Endothelial cell of hepatic sinusoid (primary cell): ENCODE data around the gene EGLN1.
"Not testable (repeated sequence)": the region's sequence is repeated elsewhere in the genome, so short reads cannot be mapped to it uniquely, and the experiment has no call there.

Experiments used
- in situ Hi-C: cut with HindIII; loops from 2 replicates; pipeline ENCODE4 v1.10.0; 2017; ENCODE audit warnings: low sequenced_read_pairs

Gene EGLN1

DNA sequence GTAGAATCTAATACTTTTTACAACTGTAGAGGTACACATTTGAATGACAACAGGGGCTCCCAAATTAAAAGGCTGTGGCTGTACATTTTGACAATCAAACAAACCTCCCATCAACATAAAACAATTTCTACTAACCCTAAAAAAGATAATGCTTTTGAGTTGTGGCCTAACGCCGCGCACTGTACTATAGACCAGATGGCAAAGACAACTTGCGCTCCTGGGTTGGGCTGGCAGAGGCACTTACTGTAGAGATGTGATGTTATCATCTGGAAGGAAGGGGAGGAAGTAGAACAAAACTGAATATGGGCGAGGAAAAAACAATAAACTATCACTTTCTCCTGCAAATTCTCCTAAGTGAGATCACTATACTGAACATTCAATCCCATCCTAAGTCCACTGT is 57.9 kb downstream of the EGLN1 start:
- in situ Hi-C loops, result no loop called here

DNA sequence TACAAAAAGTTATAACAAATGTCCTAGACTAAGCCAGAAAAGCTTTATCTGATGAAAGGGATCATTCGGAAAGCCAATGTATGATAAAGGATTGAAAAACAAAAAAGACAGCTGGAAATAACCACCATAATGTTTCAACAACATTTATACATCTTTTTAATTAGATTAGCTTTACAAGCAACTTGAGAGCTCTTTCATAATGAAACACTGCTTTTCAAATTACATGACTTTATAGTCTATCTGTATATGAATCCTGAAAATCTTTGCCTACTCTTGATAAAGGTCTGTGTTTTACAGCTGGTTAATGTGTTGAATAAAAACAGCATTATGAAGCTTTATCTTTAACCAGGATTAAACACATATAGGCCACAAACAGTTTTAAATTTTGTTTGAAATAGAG is 58.5 kb downstream of the EGLN1 start:
- in situ Hi-C loops, result no loop called here

DNA sequence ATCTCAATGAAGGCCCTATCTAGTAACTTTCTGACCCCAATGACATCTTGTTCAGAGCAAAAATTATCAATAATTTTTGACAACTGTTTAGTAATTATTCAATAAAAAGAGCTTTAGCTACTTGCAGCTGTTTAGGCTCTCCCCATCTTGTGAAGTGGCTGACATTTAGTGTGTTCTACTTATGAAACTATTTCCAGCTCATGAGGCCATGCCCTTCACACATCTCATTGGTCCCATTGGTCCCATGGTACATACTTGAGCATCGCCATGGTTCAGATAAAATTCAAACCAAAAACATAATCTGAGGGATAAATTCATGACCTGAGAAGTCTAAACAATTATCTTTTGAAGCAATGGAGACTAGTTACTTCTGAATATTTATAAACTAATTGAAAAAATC is 59.8 kb downstream of the EGLN1 start:
- in situ Hi-C loops, result no loop called here

DNA sequence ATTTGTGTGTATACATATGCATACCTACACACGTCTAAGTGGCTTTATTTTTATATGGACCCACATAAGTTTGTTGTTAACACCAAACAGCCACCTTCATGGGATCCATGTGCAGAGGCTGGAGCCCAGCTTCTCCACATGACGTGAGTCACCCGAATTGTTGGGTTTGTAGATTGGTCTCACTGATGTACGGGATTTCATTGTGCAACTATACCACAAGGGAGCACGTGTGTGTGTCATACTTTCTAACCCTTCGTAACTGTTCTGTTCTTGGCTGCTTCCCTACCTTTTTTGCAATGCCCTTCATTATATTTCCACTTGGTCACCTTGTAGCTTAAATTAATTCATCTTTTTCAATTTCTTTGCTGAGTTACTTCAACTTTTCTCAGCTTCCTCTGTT is 63.0 kb downstream of the EGLN1 start:
- in situ Hi-C loops, result no loop called here

DNA sequence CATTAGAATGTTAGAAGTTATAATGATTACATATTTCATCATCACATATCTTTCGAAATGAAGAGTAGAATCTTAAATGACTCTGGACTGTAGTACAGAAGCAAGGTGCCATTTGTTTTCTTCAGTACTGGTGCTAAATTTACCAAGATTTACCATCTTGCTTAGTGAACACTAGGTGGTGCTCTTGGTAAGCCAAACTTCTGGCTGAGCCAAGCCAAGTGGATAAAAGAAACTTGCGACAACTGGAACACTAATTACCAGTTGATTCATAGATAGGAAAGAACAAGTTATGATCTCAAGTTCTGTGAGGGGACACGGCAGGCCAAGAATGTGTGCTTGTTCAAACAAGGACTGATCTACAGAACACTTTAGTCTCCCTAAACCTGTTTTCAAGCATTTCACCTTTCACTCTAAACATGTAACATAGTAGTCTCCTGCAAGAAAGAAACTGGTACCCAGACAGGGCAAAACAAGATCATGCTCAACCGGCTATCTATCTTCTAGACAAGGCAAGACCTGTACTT is 64.2 kb downstream of the EGLN1 start:
- in situ Hi-C loops, result no loop called here

DNA sequence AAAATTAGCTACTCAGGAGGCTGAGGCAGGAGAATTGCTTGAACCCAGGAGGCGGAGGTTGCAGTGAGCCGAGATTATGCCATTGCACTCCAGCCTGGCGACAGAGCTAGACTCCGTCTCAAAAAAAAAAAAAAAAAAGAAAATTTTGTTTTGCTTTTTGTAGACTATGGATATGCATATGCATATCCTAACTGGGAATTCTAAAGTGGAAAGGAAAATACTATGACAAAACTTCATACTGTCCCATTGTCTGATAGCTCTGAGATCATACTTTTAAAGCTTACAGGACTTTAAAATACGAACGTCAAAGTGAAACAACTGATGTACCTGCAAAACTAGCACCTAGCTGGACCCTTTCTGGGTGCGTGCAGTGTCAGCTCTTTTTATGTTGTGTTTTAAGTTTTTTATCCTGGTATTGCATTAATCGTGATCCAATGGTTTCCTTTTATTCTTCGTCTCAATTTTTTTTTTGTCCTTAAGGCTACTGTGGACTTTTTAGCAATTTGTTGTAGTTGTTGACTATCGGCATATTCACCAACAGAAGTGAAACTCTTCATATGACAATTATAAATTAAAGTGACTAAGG is 64.8 kb downstream of the EGLN1 start:
- in situ Hi-C loops, result no loop called here

DNA sequence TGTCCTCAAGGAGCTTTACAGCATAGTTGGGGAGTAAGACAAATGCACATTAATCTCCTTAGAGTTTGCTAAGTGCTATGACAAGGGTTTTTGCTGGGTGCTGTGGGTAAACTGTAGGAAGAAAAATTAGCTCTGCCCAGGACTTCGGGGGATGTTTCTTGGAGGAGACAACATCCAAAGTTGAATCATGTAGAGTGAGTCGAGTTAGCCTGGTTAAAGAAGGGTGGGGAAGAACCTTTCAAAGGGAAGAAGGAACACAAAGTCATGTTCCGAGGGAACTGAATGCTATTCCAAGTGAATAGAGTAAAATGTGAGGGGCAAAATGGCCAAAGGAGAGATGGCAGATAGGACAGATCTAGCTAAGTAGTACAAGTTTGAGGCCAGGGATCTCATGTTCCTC is 66.9 kb downstream of the EGLN1 start:
- in situ Hi-C loops, result no loop called here

DNA sequence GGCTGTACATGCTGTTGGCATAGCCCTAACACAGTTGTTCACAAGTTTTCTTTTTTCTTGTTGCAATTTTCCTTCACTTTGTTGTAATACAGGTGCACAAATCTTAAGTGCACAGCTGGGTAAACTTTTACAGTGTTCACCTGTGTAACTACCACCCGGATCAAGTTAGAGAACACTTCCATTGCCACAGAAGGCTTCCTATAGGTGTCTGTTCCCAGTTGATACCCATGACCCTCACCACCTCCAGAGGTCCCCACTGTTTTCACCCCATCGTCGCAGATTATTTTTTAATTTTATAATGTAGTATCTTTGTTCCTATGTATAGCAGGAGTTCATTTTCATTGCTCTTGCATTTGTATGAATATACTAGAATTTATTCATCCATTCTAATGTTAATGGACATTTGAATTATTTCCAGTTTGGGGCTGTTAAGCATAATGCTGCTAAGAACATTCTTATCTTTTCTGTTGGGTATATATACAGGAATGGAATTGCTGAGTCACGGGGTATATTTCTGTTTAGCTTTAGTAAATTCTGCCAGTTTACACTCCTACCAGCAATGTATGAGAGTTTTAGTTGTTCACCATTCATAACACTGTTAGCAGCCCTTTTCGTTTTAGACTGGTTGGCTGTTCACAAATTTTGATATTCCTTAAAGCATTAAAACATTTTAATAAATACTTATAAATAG is 67.6 kb downstream of the EGLN1 start:
- in situ Hi-C loops, result no loop called here

DNA sequence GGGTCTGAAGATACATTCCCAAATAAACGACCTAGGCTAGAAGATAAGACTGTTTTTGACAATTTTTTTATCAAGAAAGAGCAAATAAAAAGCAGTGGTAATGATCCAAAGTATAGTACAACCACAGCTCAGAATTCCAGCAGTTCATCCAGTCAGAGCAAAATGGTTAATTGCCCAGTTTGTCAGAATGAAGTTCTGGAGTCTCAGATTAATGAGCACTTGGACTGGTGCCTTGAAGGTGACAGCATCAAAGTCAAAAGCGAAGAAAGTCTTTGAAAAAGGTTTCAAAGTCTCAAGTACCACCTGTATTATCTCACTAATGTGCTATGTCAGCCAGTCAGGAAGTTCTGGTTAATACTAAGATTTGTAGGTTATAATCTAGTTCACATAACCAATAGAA is 69.0 kb downstream of the EGLN1 start:
- in situ Hi-C loops, result no loop called here

DNA sequence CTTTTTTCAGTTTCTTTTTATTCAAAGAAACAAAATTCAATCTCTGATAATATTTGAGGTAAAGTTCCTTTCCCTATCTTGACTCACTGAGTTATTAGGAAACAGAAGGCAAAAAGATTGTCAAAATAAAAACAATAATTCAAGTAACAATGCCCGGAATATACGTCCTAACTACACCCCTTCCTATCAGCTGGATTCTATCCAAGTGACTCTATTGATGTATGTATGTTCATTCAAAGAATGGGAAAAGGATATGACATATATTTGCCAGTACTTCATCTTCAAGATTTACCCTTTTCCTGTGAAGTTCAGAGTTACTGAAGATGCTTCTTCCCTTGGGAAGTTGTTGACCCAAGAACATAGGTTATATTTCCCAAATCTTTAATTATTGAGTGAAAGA is 70.3 kb downstream of the EGLN1 start:
- in situ Hi-C loops, result no loop called here

DNA sequence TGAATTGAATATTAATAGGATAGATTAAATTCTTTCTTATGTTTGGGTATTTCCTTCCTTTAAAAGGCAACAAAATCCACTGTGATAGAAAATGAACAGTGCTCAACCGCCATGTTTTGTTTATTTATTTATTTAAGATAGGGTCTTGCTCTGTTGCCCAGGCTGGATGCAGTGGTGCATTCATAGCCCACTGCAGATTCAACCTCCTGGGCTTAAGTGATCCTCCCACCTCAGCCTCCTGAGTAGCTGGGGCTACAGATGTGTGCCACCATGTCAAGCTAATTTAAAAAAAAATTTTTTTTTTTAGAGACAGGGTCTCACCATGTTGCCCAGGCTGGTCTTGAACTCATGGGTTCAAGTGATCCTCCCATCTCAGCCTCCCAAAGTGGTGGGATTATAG is 73.2 kb downstream of the EGLN1 start:
- in situ Hi-C loops, result not testable (repeated sequence)

DNA sequence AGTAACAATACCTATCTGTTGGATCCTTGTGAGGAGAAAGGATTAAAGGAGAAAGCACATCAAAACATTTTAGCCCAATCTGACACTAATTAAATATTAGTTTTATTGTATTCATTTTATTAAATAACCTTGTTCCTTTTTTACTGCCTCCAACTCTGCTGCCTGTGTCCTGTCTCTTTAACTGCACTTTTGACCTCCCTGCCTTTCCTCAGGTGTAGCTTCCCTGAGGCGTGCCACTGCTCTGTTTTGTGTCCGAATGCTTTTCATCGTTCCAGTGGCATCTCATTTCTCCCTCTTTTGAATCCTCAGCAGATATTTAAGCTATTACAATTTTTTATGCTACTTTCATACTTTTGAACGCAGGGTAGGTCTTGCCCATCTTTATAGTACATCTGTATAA is 73.6 kb downstream of the EGLN1 start:
- in situ Hi-C loops, result no loop called here

DNA sequence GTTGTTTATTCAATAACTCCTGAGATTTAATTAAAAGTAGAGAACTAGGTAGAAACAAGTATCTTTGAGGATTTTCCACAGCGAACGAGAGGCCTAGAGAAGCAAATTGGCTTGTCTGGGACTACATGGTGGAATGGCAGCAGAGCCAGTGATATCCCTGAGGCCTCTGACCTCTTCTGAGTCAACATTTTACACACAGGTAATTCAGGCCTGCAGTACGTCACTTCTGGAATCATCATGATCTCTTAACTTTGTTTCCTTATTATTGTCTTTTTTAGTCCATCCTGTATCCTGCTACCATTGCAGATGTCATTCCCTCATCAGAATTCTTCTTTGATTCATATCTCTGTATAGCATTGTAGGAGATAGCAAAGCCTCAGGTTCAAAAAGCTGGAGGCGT is 74.1 kb downstream of the EGLN1 start:
- in situ Hi-C loops, result no loop called here

DNA sequence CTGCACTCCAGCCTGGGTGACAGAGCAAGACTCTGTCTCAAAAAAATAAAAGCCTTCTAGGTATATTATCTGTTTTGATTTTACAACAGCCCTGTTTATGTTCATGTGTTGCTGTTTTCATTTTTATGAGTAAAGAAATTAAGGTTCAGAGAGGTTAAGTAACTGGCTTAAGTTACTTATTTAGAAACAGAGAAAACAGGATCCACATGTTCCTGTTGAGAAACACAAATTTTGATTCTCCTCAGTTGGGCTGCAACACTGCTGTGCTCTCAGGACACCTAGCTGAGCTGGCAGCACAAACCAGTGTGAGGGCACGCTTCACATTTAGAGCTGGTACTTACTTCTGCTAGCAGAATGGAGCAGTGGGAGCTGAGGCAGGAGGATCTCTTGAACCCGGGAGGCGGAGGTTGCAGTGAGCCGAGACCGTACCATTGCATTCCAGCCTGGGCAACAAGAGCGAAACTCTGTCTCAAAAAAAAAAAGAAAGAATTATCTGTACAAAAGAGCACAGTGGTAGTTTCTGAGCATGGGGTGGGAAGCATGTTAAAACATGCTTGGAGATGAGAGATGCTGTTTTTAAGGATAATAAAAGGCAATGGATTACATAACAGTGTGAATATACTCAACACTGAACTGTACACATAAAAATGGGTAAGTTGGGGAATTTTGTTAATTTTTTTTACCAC is 81.6 kb downstream of the EGLN1 start:
- in situ Hi-C loops, result no loop called here

DNA sequence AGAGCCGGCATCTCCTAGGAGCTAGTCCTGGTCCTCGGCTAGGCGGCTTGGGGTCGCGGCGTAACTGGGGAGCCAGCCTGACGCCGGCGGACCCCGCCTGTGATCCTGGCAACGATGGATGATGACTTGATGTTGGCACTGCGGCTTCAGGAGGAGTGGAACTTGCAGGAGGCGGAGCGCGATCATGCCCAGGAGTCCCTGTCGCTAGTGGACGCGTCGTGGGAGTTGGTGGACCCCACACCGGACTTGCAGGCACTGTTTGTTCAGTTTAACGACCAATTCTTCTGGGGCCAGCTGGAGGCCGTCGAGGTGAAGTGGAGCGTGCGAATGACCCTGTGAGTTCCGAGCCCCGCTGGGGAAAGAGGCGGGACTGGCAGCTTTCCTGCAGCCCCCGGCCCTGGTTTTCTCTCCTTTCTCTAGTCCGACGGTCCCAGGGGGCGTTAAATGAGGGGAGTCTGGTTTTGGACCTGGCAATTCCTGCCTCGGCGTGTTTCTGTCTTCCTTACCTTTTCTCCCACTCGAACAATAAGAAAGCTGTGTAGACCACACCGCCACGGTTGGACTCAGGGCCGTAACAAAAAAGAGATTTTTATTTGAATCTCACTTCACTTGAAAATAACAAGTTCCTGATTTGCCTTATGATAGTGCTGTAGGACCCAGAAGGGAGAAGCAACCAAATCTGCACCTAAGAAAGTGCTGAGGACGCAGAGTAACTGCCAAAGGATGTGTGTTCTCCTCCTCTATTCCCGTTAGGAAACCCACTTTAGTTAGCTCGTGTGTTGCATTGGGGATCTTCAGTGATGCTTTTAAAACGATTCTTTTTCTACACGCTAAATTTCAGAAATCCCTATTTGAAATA is 83.6 kb downstream of the EGLN1 start, which contains the start of gene SPRTN:
SPRTN (plus strand) TSS at position 24 of the 859 bp plus-strand sequence; CDS start at position 115, 91 bp downstream.
- in situ Hi-C loops, result no loop called here

DNA sequence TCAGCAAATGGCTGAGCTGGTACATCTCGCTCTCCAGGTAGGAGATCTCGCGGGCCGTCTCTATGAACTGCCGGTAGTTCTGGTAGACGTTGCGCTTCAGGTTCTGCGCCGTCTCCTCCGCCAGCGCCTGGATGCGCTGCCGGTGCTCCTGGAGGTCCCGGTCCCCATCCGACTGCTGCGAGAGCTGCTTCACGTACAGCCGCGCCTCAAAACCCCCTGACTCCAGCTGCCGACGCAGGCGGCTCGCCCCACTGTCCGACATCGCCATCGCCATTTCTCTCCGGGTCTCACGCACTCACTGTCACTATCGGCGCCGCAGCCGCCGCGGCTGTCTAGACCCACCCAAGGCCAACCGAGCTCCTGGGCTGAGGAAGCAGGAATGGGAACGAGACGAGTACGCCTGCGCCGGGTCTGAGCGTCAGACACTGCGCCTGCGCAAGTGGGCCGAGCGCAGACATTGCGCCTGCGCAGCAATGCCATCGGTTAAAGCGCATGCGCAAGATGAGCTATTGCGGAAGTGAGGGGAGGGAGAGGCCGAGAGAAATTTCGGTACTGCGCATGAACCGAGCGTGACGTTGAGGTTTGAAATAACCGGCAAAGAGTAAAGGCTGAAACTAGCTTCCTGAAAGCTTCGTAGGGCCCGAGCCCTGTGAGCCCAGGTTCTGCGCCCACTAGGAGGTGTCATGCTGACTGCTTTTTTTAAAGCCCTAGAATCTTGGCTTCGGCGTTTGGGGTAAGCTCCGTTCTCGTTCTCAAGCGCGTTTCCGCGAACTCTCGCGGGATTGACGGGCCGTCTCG is 84.4 kb downstream of the EGLN1 start, which contains the start of gene EXOC8:
EXOC8 (minus strand) TSS at position 381 of the 798 bp plus-strand sequence; CDS start at position 274, 107 bp downstream.
- in situ Hi-C loops, result no loop called here

DNA sequence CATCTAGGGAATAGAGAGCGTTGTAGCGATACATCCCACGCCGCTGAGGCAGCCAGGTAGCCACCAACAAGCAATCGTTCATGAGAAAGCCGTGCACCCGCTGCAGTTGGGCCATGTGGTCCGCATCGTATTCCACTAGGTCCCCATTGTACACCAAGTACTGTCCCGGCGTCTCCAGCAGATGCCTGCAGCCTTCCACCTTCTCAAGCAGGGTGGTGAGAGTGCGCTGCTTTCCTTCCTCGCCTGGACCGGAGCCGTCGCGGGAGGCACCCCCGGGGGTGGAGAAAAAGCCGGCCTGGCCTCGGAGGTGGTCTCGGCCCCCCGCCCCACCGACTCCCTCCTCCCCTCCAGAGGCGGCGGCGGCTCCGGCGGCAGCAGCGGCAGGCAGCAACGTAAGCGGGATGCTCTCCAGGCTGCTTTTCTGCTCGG is 85.0 kb downstream of the EGLN1 start:
- in situ Hi-C loops, result no loop called here

DNA sequence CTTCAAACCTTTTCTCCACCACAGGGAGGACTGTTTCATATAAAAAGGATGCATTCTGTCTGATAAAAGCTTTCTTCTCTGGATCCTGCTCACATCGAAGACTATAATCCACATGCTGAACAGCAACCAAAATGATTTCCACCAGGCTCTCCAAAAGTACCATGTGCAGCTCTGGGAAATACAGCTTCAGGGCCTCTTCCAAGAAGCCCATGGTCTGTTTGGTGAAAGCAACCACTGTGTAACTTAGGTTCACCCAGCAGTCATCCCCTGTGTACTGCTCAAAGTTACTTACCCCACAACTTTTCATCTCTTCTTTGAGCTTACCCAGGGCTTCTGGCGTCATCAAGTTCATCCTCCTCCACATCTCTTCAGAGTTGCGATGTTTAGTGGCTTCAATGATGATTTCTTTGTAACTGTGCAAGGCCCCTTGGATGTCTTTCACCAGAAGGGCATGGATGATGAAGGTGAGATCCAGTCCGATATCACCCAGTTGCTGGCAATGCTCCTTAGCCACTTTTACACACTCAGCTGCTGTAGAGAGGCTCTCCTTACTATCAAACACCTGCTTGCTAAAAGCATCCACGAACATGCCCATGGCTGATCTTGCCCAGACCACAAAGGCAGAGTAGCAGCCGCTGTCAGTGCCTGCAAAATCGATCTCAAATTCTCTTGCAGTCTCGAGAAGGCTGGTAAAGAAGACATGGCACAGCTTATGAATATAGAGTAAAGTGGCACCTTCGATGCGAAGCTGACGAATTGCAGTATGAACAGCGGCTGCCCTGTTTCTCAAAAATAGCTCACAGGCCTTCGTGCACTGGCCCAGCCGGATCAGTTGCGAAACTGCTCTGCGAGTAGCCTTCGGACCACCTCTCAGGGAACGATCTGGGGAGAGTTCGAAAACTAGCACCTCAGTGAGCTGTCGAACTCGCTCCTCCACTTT is 86.2 kb downstream of the EGLN1 start:
- in situ Hi-C loops, result no loop called here

DNA sequence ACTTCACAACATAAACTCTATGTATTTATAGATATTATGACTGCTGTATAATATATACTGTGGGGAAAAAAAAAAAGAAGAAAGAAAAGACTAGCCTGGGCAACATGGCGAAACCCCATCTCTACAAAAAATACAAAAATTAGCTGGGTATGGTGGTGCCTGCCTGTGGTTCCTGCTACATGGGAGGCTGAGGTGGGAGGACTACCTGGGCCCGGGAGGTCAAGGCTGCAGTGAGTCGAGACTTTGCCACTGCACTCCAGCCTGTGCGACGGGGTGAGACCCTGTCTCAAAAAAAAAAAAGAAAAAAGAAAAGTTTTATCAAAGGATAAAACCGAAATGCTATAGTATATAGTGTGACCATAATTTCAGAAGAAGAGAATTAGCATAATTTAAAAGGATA is 87.1 kb downstream of the EGLN1 start:
- in situ Hi-C loops, result no loop called here
